GM12878 (cell line): ENCODE measurements around the gene LARGE1. TPM values are rescaled to one million over a fixed set of nuclear protein-coding genes. Genes with fewer than 3 reads are reported as not detected.

Experiments
- ATAC-seq: fragments of 200-7000 bp; cut with Tn5 transposase; 3 replicates; pipeline ENCODE4 v1.9.1; 2020; ENCODE audit warnings: mild to moderate bottlenecking, moderate library complexity
- BruUV-seq: library from RNA; stranded (reverse); fragments of 400-500 nt; replicated peaks from 2 replicates; lab custom pipeline; 2021; lab: Mats Ljungman, UMichigan
- CTCF ChIA-PET: fragments of 300-600 bp; sonication (Branson Sonifier 250); formaldehyde crosslinking; extraction: SDS; loops from one replicate; lab custom pipeline; 2021; ENCODE audit warnings: inconsistent platforms; lab: Yijun Ruan, JAX
- POLR2A ChIA-PET: fragments of 350-600 bp; formaldehyde crosslinking; extraction: SDS; loops from one replicate; lab custom pipeline; 2021; ENCODE audit warnings: inconsistent platforms; lab: Charles Lee
- RAD21 ChIA-PET: fragments of 300-600 bp; sonication (Branson Sonifier 250); formaldehyde crosslinking; loops from one replicate; lab custom pipeline; 2023; ENCODE audit warnings: antibody characterized with exemption; ENCODE audit not compliant: unreplicated experiment; lab: Charles Lee
- SMC1A ChIA-PET: fragments of 300-600 bp; sonication (Branson Sonifier 250); formaldehyde crosslinking; loops from one replicate; lab custom pipeline; 2023; ENCODE audit not compliant: unreplicated experiment, uncharacterized antibody; lab: Charles Lee
- DNase-seq: peaks from one replicate; pipeline ENCODE4 v3.0.0-alpha.2; 2011; ENCODE audit warnings: low read depth, low spot score
- FAIRE-seq: peaks from 3 replicates; lab custom pipeline; 2011; peaks lifted over from hg19 to GRCh38; lab: Jason Lieb, UNC
- H2AFZ ChIP-seq: 2 replicates; pipeline ENCODE4 v1.6.0; 2011; ENCODE audit warnings: low read depth, low read length, control low read depth; ENCODE audit not compliant: control insufficient read depth
- H3K27ac ChIP-seq: 2 replicates; pipeline ENCODE4 v1.5.1; 2011; ENCODE audit warnings: control low read depth; ENCODE audit not compliant: control insufficient read depth, insufficient read depth
- H3K27me3 ChIP-seq, 2 experiments: replicated peaks in 1 of 2; 2 replicates each; pipeline versions ENCODE4 v1.6.0 to v1.6.1; 2011; ENCODE audit warnings: low read length in 1 of 2; ENCODE audit not compliant: control insufficient read depth in 2 of 2, insufficient read depth in 2 of 2
- H3K36me3 ChIP-seq, 2 experiments: 2 replicates each; pipeline ENCODE4 v1.5.1; 2011; ENCODE audit warnings: low read length in 1 of 2; ENCODE audit not compliant: control insufficient read depth in 2 of 2, insufficient read depth in 2 of 2
- H3K4me1 ChIP-seq: 2 replicates; pipeline ENCODE4 v1.6.1; 2011; ENCODE audit warnings: mild to moderate bottlenecking, low read length, moderate library complexity, mixed read lengths; ENCODE audit not compliant: control insufficient read depth, insufficient read depth
- H3K4me2 ChIP-seq: 2 replicates; pipeline ENCODE4 v1.6.0; 2011; ENCODE audit warnings: control low read depth; ENCODE audit not compliant: control insufficient read depth, insufficient read depth
- H3K4me3 ChIP-seq: fragments of 200-600 bp; sonication (generic); 2 replicates; pipeline ENCODE4 v1.5.1; 2016
- H3K79me2 ChIP-seq: 2 replicates; pipeline ENCODE4 v1.6.0; 2011; ENCODE audit warnings: low read length; ENCODE audit not compliant: control insufficient read depth, insufficient read depth
- H3K9ac ChIP-seq: 2 replicates; pipeline ENCODE4 v1.8.0; 2011; ENCODE audit warnings: low read length, control low read depth, mixed read lengths; ENCODE audit not compliant: control insufficient read depth, insufficient read depth
- H3K9me3 ChIP-seq: replicated peaks from 3 replicates; pipeline ENCODE4 v1.5.1; 2011; ENCODE audit warnings: mild to moderate bottlenecking, low read length; ENCODE audit not compliant: control insufficient read depth, insufficient read depth
- H4K20me1 ChIP-seq: 2 replicates; pipeline ENCODE4 v1.6.0; 2011; ENCODE audit not compliant: control insufficient read depth, insufficient read depth
- STAT3 ChIP-seq: IDR thresholded peaks from 2 replicates; pipeline ENCODE4 v1.6.1; 2011; ENCODE audit warnings: low read depth, low read length, improper control_type of control experiment
- WGBS: methylation state at CpG from one replicate; pipeline ENCODE4 v1.1.6; 2016; ENCODE audit warnings: low lambda C conversion rate; ENCODE audit not compliant: insufficient replicate concordance, insufficient coverage; ENCODE audit errors: missing lambda C conversion rate; 5-methylcytosine and 5-hydroxymethylcytosine counted together
- in situ Hi-C: fragments of 300-500 bp; cut with MboI; formaldehyde crosslinking; loops from 9 replicates; pipeline ENCODE4 v1.14.3; 2018; ENCODE audit warnings: mixed read lengths
- intact Hi-C: fragments of 100-400 bp; cut with micrococcal nuclease; formaldehyde crosslinking; loops from one replicate; pipeline ENCODE4 v1.14.2; 2022; ENCODE audit not compliant: unreplicated experiment
- polyA plus RNA-seq, 11 experiments: library from polyadenylated mRNA; depleted of rRNA in 4 of 11; unstranded in 6 of 11; stranded (reverse) in 5 of 11; fragments of >200 nt; fragmentation: Nextera tagmentation in 4 of 11; fragmentation: Illumina TruSeq in 1 of 11; extraction: Ambion mirVana in 4 of 11; extraction: Trizol in 1 of 11; gene quantifications; 1 replicate in 1 of 11; 2 replicates in 10 of 11; pipeline versions ENCODE4 v1.2.1 to v1.2.3, GENCODE V29; 2011 to 2016; ENCODE audit warnings: inconsistent platforms in 2 of 11, missing spikeins in 2 of 11, low read depth in 1 of 11
- total RNA-seq, 4 experiments: library from RNA; depleted of rRNA in 3 of 4; stranded (reverse); fragments of >200 nt in 3 of 4; fragmentation: Illumina TruSeq in 1 of 4; extraction: Trizol in 1 of 4; gene quantifications; 2 replicates each; pipeline versions ENCODE4 v1.2.1 to v1.2.3, GENCODE V29; 2013 to 2021
- TF ChIP-seq, protein P1 (sequence below): fragments of 450-650 bp; IDR thresholded peaks from 2 replicates; pipeline ENCODE4 v1.6.1; 2018; ENCODE audit warnings: borderline replicate concordance, mild to moderate bottlenecking; ENCODE audit not compliant: partially characterized antibody

LARGE1 gene
- total and polyA plus RNA-seq, 10 of the 15 experiments (the other 5 are each of a cell fraction or from before 2014, with no cell fraction given): 3.2 to 41.4 (median 17.3) TPM

DNA sequence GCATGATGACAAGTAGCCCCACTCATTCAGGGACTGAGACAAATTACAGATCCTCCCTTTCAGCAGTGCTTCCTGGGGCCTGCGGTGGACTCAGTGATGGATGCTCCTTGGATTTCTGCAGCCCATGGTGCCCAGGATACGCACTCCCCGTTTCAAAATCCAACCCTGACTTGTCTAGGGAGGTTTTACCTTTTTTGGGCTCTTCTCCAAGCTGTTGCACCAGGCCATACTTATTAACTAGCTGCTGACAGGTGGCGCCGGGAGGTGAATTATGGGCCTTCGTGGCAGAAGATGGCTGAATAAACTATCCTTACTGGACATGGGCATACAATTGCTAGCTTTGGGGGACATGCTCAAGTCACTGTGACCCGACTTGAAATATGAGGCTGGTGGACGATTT is 537.8 kb downstream of the LARGE1 start (continued):
- TF ChIP-seq, protein P1, sequence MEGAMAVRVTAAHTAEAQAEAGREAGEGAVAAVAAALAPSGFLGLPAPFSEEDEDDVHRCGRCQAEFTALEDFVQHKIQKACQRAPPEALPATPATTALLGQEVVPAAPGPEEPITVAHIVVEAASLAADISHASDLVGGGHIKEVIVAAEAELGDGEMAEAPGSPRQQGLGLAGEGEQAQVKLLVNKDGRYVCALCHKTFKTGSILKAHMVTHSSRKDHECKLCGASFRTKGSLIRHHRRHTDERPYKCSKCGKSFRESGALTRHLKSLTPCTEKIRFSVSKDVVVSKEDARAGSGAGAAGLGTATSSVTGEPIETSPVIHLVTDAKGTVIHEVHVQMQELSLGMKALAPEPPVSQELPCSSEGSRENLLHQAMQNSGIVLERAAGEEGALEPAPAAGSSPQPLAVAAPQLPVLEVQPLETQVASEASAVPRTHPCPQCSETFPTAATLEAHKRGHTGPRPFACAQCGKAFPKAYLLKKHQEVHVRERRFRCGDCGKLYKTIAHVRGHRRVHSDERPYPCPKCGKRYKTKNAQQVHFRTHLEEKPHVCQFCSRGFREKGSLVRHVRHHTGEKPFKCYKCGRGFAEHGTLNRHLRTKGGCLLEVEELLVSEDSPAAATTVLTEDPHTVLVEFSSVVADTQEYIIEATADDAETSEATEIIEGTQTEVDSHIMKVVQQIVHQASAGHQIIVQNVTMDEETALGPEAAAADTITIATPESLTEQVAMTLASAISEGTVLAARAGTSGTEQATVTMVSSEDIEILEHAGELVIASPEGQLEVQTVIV: no peak

DNA sequence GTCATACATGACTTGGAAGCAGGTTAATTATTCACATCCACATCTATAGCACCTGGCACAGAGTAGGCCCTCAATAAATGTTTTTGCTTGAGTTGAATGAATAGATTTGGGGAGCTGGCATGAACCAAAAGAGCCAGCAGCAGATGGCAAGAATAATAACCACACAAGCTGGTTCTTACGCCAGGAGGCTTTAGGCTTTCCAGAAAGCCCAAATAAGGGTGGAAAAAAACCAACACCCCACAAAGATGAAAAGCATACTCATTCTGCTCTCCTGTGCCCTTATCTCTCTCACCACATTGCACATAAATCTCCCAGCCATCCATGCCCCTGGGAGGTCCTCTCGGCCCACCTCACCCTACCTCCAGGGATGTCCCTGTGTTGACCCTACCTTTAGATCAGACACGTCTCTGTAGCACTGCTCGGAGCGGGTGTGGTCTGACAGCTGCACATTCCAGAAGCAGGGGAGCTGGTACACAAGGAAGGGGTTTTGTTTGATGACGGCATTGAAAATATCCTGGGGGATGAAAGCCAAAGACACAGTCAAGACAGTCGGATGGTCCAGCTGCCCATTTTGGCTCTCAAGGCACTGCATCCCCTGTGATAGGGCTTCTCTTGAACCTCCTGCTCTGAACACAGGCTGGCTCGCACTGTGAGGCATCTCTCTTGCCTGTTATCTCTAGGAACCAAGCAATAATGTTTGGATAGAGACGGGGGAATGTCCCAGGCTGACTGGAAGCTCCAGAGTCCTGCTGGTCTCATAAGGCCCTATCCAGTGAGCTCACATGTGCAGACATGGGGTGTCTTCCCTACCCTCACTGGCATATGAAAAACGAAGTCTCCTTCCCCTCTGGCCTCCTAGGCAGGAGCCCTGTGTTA is 538.5 kb downstream of the LARGE1 start:
- Histone ChIP-seq H3K9me3 (no peaks in the 10 kb centered on the region; the same call in 1 of the 3 replicates), H3K4me1 (no peaks in the 10 kb centered on the region), H3K27ac (no peak overlapping the region), H3K4me2 (no peak overlapping the region), H2AFZ (no peak overlapping the region), H4K20me1 (no peaks in the 10 kb centered on the region), H3K4me3 (no peak overlapping the region), H3K9ac (no peak overlapping the region), H3K36me3 (peaks cover 0 to 4% of the 10 kb centered on the region in 2 experiments; a peak in 3 of 4 replicates), H3K79me2 (no peaks in the 10 kb centered on the region), H3K27me3 (no peaks in the 10 kb centered on the region)
- no TSS peak for BruUV-seq
- TF ChIP-seq STAT3: no peak
- WGBS: 71% methylated on average over 10 of the region's 10 CpGs
- ATAC-seq: no peak
- SMC1A ChIA-PET: interaction anchor here (0.6 to 1.0 kb wide), 2 partner anchors 87 to 103 kb away, joined by 3 to 5 read pairs; no protein-coding TSS in a partner anchor
- CTCF ChIA-PET: no interaction called here
- FAIRE-seq: no peak
- RAD21 ChIA-PET: no interaction called here
- intact Hi-C loops (no loop called here), in situ Hi-C loops (no loop called here)
- DNase-seq: no peak
- POLR2A ChIA-PET: no interaction called here
